ENCODE data around the gene EIF4G3. TPM values are rescaled to one million over a fixed set of nuclear protein-coding genes. Genes with fewer than 3 reads are reported as not detected.
A peak's percentile ranks its signal among the peaks of the same experiment; 100 is the strongest.

Gene EIF4G3, protein sequence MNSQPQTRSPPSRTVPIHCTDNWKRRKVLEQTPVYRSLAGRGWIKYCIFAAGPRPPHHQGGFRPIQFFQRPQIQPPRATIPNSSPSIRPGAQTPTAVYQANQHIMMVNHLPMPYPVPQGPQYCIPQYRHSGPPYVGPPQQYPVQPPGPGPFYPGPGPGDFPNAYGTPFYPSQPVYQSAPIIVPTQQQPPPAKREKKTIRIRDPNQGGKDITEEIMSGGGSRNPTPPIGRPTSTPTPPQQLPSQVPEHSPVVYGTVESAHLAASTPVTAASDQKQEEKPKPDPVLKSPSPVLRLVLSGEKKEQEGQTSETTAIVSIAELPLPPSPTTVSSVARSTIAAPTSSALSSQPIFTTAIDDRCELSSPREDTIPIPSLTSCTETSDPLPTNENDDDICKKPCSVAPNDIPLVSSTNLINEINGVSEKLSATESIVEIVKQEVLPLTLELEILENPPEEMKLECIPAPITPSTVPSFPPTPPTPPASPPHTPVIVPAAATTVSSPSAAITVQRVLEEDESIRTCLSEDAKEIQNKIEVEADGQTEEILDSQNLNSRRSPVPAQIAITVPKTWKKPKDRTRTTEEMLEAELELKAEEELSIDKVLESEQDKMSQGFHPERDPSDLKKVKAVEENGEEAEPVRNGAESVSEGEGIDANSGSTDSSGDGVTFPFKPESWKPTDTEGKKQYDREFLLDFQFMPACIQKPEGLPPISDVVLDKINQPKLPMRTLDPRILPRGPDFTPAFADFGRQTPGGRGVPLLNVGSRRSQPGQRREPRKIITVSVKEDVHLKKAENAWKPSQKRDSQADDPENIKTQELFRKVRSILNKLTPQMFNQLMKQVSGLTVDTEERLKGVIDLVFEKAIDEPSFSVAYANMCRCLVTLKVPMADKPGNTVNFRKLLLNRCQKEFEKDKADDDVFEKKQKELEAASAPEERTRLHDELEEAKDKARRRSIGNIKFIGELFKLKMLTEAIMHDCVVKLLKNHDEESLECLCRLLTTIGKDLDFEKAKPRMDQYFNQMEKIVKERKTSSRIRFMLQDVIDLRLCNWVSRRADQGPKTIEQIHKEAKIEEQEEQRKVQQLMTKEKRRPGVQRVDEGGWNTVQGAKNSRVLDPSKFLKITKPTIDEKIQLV (N-terminal part only)
- 55.3 and 55.4 TPM in 2 replicates for total RNA-seq (2022)
- Bru-seq, nascent RNA, result percentile 84 among the genes with signal in this experiment
- BruChase-seq, experiment 1, labeled RNA remaining after a 2-hour chase, result percentile 79 among the genes with signal in this experiment
- percentile 82 among the genes with signal in this experiment for BruChase-seq, experiment 2, labeled RNA remaining after a 6-hour chase
- long read RNA-seq, partial matches to known transcripts, result 23 of 35 reads
- long read RNA-seq, other reads (novel, unspliced or antisense), result 12 of 35 reads

DNA sequence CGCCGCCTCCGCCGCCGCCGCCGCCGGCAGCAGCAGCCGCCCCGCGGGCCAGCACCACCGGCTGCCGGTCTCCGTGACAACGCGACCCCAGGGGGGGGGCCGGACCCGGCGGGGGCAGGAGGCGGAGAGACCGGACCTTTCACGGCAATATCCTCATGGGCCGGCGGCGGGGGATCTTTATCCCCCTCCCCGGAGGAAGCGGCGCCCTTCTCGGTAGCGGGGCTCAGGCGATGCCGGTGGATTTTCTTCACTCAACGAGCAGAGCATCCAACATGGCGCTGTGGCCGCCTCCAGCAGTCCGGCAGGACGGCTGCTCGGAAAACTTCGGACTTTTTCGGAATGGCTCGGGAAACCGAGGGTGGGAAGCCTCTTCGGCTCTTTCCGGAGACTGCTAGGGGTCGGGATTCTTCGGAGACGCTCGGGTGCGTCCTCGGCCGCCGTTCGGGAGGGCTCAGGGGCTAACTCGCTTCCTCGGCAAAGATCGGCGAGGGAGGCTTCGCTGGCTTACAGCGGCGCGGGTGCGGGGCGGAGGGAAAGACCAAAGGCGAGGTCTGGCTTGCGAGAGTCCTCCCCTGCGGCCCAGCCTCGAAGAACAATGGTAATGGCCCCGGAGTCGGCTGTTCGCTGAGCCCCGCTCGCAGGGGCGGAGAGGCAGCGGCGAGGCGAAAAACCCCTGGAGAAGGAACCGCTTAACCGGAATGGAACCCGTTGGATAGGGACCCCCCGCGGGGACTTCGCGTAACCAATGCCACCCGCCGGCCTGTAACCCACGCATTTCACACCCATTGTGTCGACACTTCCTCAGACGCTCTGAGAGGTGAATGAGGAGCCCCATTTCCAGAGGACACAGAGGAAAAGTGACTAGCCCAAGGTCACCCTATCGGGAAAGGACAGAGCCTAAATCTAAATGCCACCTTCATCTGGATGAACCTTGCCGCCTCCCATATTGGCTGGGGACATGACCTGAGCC lies at the start of gene EIF4G3:
Gene EIF4G3, minus strand, starts transcription at position 312 of the 970 bp plus-strand sequence. CDS start 174,155 bp downstream, outside the sequence.
- H3K9me3 ChIP-seq, result no peaks in the 10 kb centered on the region
- TF ChIP-seq, protein P1, sequence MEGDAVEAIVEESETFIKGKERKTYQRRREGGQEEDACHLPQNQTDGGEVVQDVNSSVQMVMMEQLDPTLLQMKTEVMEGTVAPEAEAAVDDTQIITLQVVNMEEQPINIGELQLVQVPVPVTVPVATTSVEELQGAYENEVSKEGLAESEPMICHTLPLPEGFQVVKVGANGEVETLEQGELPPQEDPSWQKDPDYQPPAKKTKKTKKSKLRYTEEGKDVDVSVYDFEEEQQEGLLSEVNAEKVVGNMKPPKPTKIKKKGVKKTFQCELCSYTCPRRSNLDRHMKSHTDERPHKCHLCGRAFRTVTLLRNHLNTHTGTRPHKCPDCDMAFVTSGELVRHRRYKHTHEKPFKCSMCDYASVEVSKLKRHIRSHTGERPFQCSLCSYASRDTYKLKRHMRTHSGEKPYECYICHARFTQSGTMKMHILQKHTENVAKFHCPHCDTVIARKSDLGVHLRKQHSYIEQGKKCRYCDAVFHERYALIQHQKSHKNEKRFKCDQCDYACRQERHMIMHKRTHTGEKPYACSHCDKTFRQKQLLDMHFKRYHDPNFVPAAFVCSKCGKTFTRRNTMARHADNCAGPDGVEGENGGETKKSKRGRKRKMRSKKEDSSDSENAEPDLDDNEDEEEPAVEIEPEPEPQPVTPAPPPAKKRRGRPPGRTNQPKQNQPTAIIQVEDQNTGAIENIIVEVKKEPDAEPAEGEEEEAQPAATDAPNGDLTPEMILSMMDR (IDR thresholded peaks at IDR 0.05; ENCODE audit: insufficient read depth in 1 of 2, low read depth in 1 of 2, low read length in 1 of 2, severe bottlenecking in 1 of 2, unreplicated experiment in 1 of 2), result no peak
- DNase-seq, result peak; percentile 97 to 99
- Mint-ChIP-seq H3K4me1 (ENCODE audit: low read depth, unreplicated experiment) (peaks cover 10% of the 10 kb centered on the region), H3K27ac (ENCODE audit: unreplicated experiment) (peak within 1 kb of the TSS; percentile 93), H3K9me3 (ENCODE audit: unreplicated experiment) (no peaks in the 10 kb centered on the region), H3K36me3 (ENCODE audit: insufficient read depth, unreplicated experiment) (peaks cover 16% of the 10 kb centered on the region), H3K4me3 (ENCODE audit: unreplicated experiment) (peak within 1 kb of the TSS; percentile 90), H3K27me3 (ENCODE audit: insufficient read depth, unreplicated experiment) (no peaks in the 10 kb centered on the region)
- intact Hi-C loops (cut with micrococcal nuclease; ENCODE audit: unreplicated experiment), result loop anchor here (10.0 kb wide), 1 partner anchor 392 kb away; the partner anchor contains the start of gene HP1BP3
- peak within 1 kb of the TSS; percentile 65 for H3K4me3 ChIP-seq (ENCODE audit: low read depth, low read length)
- ChIA-PET CTCF (no interaction called here), POLR2A (no interaction called here)
- H3K36me3 ChIP-seq (ENCODE audit: control insufficient read depth, insufficient read depth, low read length), result no peaks in the 10 kb centered on the region
- TSS peak; percentile 86 for BruUV-seq (replicated peaks)
- H3K4me1 ChIP-seq, result peaks cover 9% of the 10 kb centered on the region
- no peaks in the 10 kb centered on the region for H3K27me3 ChIP-seq (replicated peaks; ENCODE audit: control insufficient read depth, insufficient read depth, low read length)

- no peaks in the 10 kb centered on the region for H3K4me1 Mint-ChIP-seq (ENCODE audit: low read depth, unreplicated experiment)
- H3K27me3 ChIP-seq (replicated peaks; ENCODE audit: control insufficient read depth, insufficient read depth, low read length), result no peaks in the 10 kb centered on the region
- H3K27me3 Mint-ChIP-seq (ENCODE audit: insufficient read depth, unreplicated experiment), result no peaks in the 10 kb centered on the region
- no peak for DNase-seq
- H3K36me3 Mint-ChIP-seq (ENCODE audit: insufficient read depth, unreplicated experiment), result peaks cover 10% of the 10 kb centered on the region
- no peaks in the 10 kb centered on the region; the same call in 1 of the 2 replicates for H3K4me1 ChIP-seq
- H3K36me3 ChIP-seq (ENCODE audit: control insufficient read depth, insufficient read depth, low read length), result no peaks in the 10 kb centered on the region; the same call in none of the 2 replicates
- H3K9me3 Mint-ChIP-seq (ENCODE audit: unreplicated experiment), result no peaks in the 10 kb centered on the region
- intact Hi-C loops (cut with micrococcal nuclease; ENCODE audit: unreplicated experiment), result no loop called here
- no peak overlapping the region for H3K4me3 Mint-ChIP-seq (ENCODE audit: unreplicated experiment)
- TF ChIP-seq, protein P1 (IDR thresholded peaks at IDR 0.05; ENCODE audit: insufficient read depth in 1 of 2, low read depth in 1 of 2, low read length in 1 of 2, severe bottlenecking in 1 of 2, unreplicated experiment in 1 of 2), result no peak
- no peak overlapping the region for H3K4me3 ChIP-seq (ENCODE audit: low read depth, low read length)
- H3K9me3 ChIP-seq, result no peaks in the 10 kb centered on the region
- no peak overlapping the region for H3K27ac Mint-ChIP-seq (ENCODE audit: unreplicated experiment)
- CTCF ChIA-PET, result interaction anchor here (0.8 kb wide), 1 partner anchor 145 kb away, joined by 4 read pairs; no protein-coding TSS in a partner anchor
- no TSS peak for BruUV-seq (replicated peaks)
- POLR2A ChIA-PET, result no interaction called here
These were observed 48.4 kb upstream of the EIF4G3 start for GRCh38 chr1:21225065-21225464.
